ENCODE measurements around the gene TBC1D3E. TPM values are rescaled to one million over a fixed set of nuclear protein-coding genes. Genes with fewer than 3 reads are reported as not detected.
"Not testable (repeated sequence)": the region's sequence is repeated elsewhere in the genome, so short reads cannot be mapped to it uniquely, and the experiment has no call there.

TBC1D3E gene
- total RNA-seq (not detected), polyA plus RNA-seq (not detected)

- not testable (repeated sequence) for H3K27ac ChIP-seq (ENCODE audit: insufficient read depth, low read length, poor library complexity, severe bottlenecking); H3K4me1 ChIP-seq (ENCODE audit: control insufficient read depth, insufficient read depth, low read length, poor library complexity, severe bottlenecking); H3K9me3 ChIP-seq (ENCODE audit: control insufficient read depth in 2 of 2, low read length in 2 of 2); H3K27me3 Mint-ChIP-seq; H3K27me3 ChIP-seq (ENCODE audit: control insufficient read depth, insufficient read depth, low read length); DNase-seq; H3K4me3 ChIP-seq (ENCODE audit: low read depth, low read length); H3K36me3 ChIP-seq (ENCODE audit: control insufficient read depth, insufficient read depth, low read length); H3K36me3 Mint-ChIP-seq; H3K27ac Mint-ChIP-seq; H3K9me3 Mint-ChIP-seq; H3K4me1 Mint-ChIP-seq; ATAC-seq (ENCODE audit: low read depth in 2 of 2); H3K4me3 Mint-ChIP-seq
These were observed at the start of gene TBC1D3E for GRCh38 chr17:38127651-38128050. TBC1D3E (plus strand) TSS chr17:38127951; CDS start chr17:38129496, 1,545 bp downstream.

- not testable (repeated sequence) for DNase-seq; H3K27ac ChIP-seq (ENCODE audit: insufficient read depth, low read length, poor library complexity, severe bottlenecking); H3K9me3 ChIP-seq (ENCODE audit: control insufficient read depth in 2 of 2, low read length in 2 of 2); H3K9me3 Mint-ChIP-seq; H3K4me1 ChIP-seq (ENCODE audit: control insufficient read depth, insufficient read depth, low read length, poor library complexity, severe bottlenecking); H3K36me3 ChIP-seq (ENCODE audit: control insufficient read depth, insufficient read depth, low read length); H3K36me3 Mint-ChIP-seq; H3K27me3 Mint-ChIP-seq; H3K27me3 ChIP-seq (ENCODE audit: control insufficient read depth, insufficient read depth, low read length); H3K4me3 Mint-ChIP-seq; H3K4me1 Mint-ChIP-seq; ATAC-seq (ENCODE audit: low read depth in 2 of 2); H3K27ac Mint-ChIP-seq; H3K4me3 ChIP-seq (ENCODE audit: low read depth, low read length)
These were observed 40.4 kb upstream of the TBC1D3E start for GRCh38 chr17:38087344-38087743.

- not testable (repeated sequence) for H3K27me3 ChIP-seq (ENCODE audit: control insufficient read depth, insufficient read depth, low read length); H3K27ac ChIP-seq (ENCODE audit: insufficient read depth, low read length, poor library complexity, severe bottlenecking); H3K36me3 ChIP-seq (ENCODE audit: control insufficient read depth, insufficient read depth, low read length); H3K9me3 ChIP-seq (ENCODE audit: control insufficient read depth in 2 of 2, low read length in 2 of 2); H3K4me3 ChIP-seq (ENCODE audit: low read depth, low read length); H3K4me1 ChIP-seq (ENCODE audit: control insufficient read depth, insufficient read depth, low read length, poor library complexity, severe bottlenecking); H3K27ac Mint-ChIP-seq; H3K27me3 Mint-ChIP-seq; DNase-seq; ATAC-seq (ENCODE audit: low read depth in 2 of 2); H3K36me3 Mint-ChIP-seq; H3K9me3 Mint-ChIP-seq; H3K4me3 Mint-ChIP-seq; H3K4me1 Mint-ChIP-seq
These were observed 39.6 kb upstream of the TBC1D3E start for GRCh38 chr17:38088120-38088519.

- not testable (repeated sequence) for H3K4me1 Mint-ChIP-seq; H3K4me3 ChIP-seq (ENCODE audit: low read depth, low read length); H3K4me3 Mint-ChIP-seq; H3K27ac Mint-ChIP-seq; H3K36me3 ChIP-seq (ENCODE audit: control insufficient read depth, insufficient read depth, low read length); DNase-seq; H3K27me3 Mint-ChIP-seq; H3K4me1 ChIP-seq (ENCODE audit: control insufficient read depth, insufficient read depth, low read length, poor library complexity, severe bottlenecking); H3K36me3 Mint-ChIP-seq; ATAC-seq (ENCODE audit: low read depth in 2 of 2); H3K27ac ChIP-seq (ENCODE audit: insufficient read depth, low read length, poor library complexity, severe bottlenecking); H3K27me3 ChIP-seq (ENCODE audit: control insufficient read depth, insufficient read depth, low read length); H3K9me3 Mint-ChIP-seq; H3K9me3 ChIP-seq (ENCODE audit: control insufficient read depth in 2 of 2, low read length in 2 of 2)
These were observed 33.6 kb upstream of the TBC1D3E start for GRCh38 chr17:38094059-38094694.

- not testable (repeated sequence) for H3K4me3 ChIP-seq (ENCODE audit: low read depth, low read length); H3K9me3 Mint-ChIP-seq; ATAC-seq (ENCODE audit: low read depth in 2 of 2); H3K27me3 Mint-ChIP-seq; H3K27ac ChIP-seq (ENCODE audit: insufficient read depth, low read length, poor library complexity, severe bottlenecking); H3K4me3 Mint-ChIP-seq; H3K36me3 Mint-ChIP-seq; H3K9me3 ChIP-seq (ENCODE audit: control insufficient read depth in 2 of 2, low read length in 2 of 2); H3K36me3 ChIP-seq (ENCODE audit: control insufficient read depth, insufficient read depth, low read length); H3K27ac Mint-ChIP-seq; H3K4me1 Mint-ChIP-seq; H3K4me1 ChIP-seq (ENCODE audit: control insufficient read depth, insufficient read depth, low read length, poor library complexity, severe bottlenecking); H3K27me3 ChIP-seq (ENCODE audit: control insufficient read depth, insufficient read depth, low read length); DNase-seq
These were observed 28.5 kb upstream of the TBC1D3E start for GRCh38 chr17:38099262-38099661.

GRCh38 chr17:38119829-38120228 lies 7.9 kb upstream of the TBC1D3E start:
- not testable (repeated sequence) for H3K36me3 Mint-ChIP-seq; H3K27me3 ChIP-seq (ENCODE audit: control insufficient read depth, insufficient read depth, low read length); H3K9me3 ChIP-seq (ENCODE audit: control insufficient read depth in 2 of 2, low read length in 2 of 2); ATAC-seq (ENCODE audit: low read depth in 2 of 2); H3K9me3 Mint-ChIP-seq; H3K4me1 Mint-ChIP-seq; H3K27me3 Mint-ChIP-seq; H3K36me3 ChIP-seq (ENCODE audit: control insufficient read depth, insufficient read depth, low read length); H3K4me3 ChIP-seq (ENCODE audit: low read depth, low read length); DNase-seq; H3K4me3 Mint-ChIP-seq; H3K27ac Mint-ChIP-seq; H3K4me1 ChIP-seq (ENCODE audit: control insufficient read depth, insufficient read depth, low read length, poor library complexity, severe bottlenecking); H3K27ac ChIP-seq (ENCODE audit: insufficient read depth, low read length, poor library complexity, severe bottlenecking)

- H3K4me1 Mint-ChIP-seq; H3K4me3 ChIP-seq (ENCODE audit: low read depth, low read length); H3K9me3 ChIP-seq (ENCODE audit: control insufficient read depth in 2 of 2, low read length in 2 of 2); ATAC-seq (ENCODE audit: low read depth in 2 of 2); H3K27ac Mint-ChIP-seq; H3K27me3 Mint-ChIP-seq; H3K27ac ChIP-seq (ENCODE audit: insufficient read depth, low read length, poor library complexity, severe bottlenecking); H3K4me3 Mint-ChIP-seq; H3K27me3 ChIP-seq (ENCODE audit: control insufficient read depth, insufficient read depth, low read length); H3K4me1 ChIP-seq (ENCODE audit: control insufficient read depth, insufficient read depth, low read length, poor library complexity, severe bottlenecking); H3K36me3 ChIP-seq (ENCODE audit: control insufficient read depth, insufficient read depth, low read length); H3K9me3 Mint-ChIP-seq; H3K36me3 Mint-ChIP-seq: not testable (repeated sequence)
- DNase-seq = peak in 1 of 3 donors; percentile 2
These were observed 7.1 kb downstream of the TBC1D3E start for GRCh38 chr17:38134860-38135259.
